ENCODE results near the gene ADAP1.
A peak's percentile ranks its signal among the peaks of the same experiment; 100 is the strongest.

Gene ADAP1

DNA sequence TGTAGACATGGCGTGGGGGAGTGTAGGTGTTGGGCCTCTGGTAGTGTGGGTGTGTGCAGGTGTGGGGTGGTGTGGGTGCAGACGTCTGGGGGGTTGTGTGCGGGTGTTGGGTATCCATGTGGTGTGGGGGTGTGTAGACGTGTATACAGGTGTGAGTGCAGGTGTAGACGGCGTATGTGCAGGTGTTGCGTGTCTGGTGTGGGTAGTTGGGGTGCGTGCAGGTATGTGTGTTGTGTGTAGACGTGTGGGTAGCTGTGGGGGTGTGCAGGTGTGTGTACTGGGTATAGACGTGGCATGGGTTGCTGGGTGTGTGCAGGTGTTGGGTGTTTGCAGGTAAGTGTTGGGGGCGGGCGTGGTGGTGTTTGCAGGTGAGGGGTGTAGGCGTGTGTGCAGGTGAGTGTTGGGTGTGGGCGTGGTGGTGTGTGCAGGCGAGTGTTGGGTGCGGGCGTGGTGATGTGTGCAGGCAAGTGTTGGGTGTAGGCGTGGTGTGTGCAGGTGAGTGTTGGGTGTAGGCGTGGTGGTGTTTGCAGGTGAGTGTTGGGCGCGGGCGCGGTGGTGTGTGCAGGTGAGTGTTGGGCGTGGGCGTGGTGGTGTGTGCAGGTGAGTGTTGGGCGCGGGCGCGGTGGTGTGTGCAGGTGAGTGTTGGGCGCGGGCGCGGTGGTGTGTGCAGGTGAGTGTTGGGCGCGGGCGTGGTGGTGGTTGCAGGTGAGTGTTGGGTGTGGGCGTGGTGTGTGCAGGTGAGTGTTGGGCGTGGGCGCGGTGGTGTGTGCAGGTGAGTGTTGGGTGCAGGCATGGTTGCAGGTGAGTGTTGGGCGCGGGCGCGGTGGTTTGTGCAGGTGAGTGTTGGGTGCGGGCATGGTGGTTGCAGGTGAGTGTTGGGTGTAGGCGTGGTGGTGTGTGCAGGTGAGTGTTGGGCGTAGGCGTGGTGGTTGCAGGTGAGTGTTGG lies 61.6 kb downstream of the ADAP1 start:
- peaks cover 77% of the 10 kb centered on the region for H3K36me3 ChIP-seq (ENCODE audit: control insufficient read depth, insufficient read depth, low read length)
- no peaks in the 10 kb centered on the region for H3K9me3 ChIP-seq (ENCODE audit: control insufficient read depth, insufficient read depth, low read length)
- no peaks in the 10 kb centered on the region for H3K27me3 ChIP-seq (ENCODE audit: control insufficient read depth, insufficient read depth, low read length)
- no peak overlapping the region for H3K27ac ChIP-seq (ENCODE audit: low read depth, low read length)
- no peak overlapping the region for H3K4me3 ChIP-seq (ENCODE audit: low read depth, low read length)
- no peak overlapping the region for H3K9ac ChIP-seq (ENCODE audit: low read depth, low read length)
- H3K4me1 ChIP-seq (ENCODE audit: control insufficient read depth, insufficient read depth, low read length): peaks cover 7% of the 10 kb centered on the region; the same call in 1 of the 2 replicates

DNA sequence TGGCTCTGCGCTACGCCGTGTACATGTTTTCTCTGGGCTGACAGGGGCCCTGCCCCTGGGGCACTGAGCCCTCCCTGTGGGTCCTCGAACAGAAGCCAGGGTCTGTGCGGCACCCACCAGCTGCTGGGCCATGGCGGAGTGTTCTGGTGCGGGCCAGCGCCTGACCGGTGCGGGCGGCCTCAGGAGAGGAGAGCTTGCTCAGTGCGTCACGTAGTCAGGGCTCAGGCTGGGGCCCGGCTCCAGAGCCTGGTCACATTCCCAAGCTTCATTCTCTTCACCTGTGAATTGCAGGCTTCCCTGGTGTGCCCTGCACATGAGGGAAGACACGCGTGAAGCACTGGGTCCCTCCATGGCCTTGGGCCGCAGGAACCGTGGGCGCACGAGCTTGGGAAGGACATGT lies 62.7 kb downstream of the ADAP1 start:
- Histone ChIP-seq H3K27me3 (ENCODE audit: control insufficient read depth, insufficient read depth, low read length) (no peaks in the 10 kb centered on the region), H3K36me3 (ENCODE audit: control insufficient read depth, insufficient read depth, low read length) (peaks cover 84% of the 10 kb centered on the region), H3K4me3 (ENCODE audit: low read depth, low read length) (no peak overlapping the region), H3K4me1 (ENCODE audit: control insufficient read depth, insufficient read depth, low read length) (peaks cover 7% of the 10 kb centered on the region; the same call in 1 of the 2 replicates), H3K9me3 (ENCODE audit: control insufficient read depth, insufficient read depth, low read length) (no peaks in the 10 kb centered on the region), H3K9ac (ENCODE audit: low read depth, low read length) (no peak overlapping the region), H3K27ac (ENCODE audit: low read depth, low read length) (no peak overlapping the region)

DNA sequence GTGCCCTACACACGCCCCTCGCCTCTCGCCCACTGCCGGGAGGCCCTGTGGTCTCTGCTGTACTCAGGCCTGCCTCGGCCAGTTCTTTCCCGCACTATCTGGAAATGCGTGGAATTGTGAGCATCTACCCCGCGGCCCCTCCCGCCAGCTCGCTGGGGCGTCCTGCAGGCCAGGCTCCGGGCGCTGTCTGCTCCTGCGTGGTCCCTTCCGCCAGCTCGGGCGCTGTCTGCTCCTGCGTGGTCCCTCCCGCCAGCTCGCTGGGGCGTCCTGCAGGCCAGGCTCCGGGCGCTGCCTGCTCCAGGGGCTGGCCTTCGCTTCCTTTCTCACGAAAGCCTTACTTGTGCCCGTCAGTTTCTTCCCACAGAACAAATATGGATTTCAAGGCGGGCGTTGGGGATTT lies 63.2 kb downstream of the ADAP1 start:
- H3K4me1 ChIP-seq (ENCODE audit: control insufficient read depth, insufficient read depth, low read length): peaks cover 7% of the 10 kb centered on the region; the same call in 1 of the 2 replicates

DNA sequence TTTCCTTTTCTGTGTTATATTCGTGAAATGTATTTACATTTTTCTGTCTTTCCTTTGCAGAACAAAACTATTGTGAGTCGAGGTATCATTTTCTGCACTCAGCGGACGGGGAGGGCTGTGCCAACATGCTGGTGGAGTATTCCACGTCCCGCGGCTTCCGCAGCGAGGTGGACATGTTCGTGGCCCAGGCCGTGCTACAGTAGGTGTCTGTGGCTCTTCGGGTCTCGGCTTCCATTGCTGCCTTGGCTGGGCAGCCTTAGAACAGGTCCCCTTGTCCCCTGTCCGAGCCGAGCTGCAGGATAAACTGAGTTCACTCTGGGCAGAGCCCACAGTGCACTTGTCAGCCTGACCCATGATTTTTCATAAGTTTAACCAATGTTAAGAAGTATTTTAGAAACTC lies 63.6 kb downstream of the ADAP1 start:
- Histone ChIP-seq H3K27ac (ENCODE audit: low read depth, low read length) (no peak overlapping the region), H3K36me3 (ENCODE audit: control insufficient read depth, insufficient read depth, low read length) (peaks cover 85% of the 10 kb centered on the region), H3K27me3 (ENCODE audit: control insufficient read depth, insufficient read depth, low read length) (no peaks in the 10 kb centered on the region)

More for the DNA sequence above, 63.2 kb downstream of the ADAP1 start:
- Histone ChIP-seq H3K9me3 (ENCODE audit: control insufficient read depth, insufficient read depth, low read length) (no peaks in the 10 kb centered on the region), H3K27ac (ENCODE audit: low read depth, low read length) (no peak overlapping the region), H3K4me3 (ENCODE audit: low read depth, low read length) (no peak overlapping the region), H3K9ac (ENCODE audit: low read depth, low read length) (no peak overlapping the region), H3K27me3 (ENCODE audit: control insufficient read depth, insufficient read depth, low read length) (no peaks in the 10 kb centered on the region), H3K36me3 (ENCODE audit: control insufficient read depth, insufficient read depth, low read length) (peaks cover 85% of the 10 kb centered on the region)

DNA sequence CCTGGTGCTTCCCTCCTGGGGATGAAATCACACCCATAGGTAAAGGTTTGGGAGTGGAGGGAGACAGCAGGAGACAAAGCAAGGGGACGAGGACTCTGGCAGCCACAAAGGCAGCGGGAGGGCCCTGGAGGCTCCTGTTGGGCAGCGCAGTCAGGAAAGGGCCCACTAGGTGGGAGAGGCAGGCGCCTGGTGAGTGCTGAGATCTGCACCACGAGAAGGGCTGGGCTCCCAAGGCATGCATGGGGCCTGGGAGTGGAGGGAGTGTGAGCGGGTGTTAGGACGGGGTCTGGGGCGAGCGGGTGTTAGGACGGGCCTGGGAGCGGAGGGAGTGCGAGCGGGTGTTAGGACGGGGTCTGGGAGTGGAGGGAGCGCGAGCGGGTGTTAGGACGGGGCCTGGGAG lies 65.1 kb downstream of the ADAP1 start:
- no peaks in the 10 kb centered on the region for H3K9me3 ChIP-seq (ENCODE audit: control insufficient read depth, insufficient read depth, low read length)
- no peaks in the 10 kb centered on the region for H3K27me3 ChIP-seq (ENCODE audit: control insufficient read depth, insufficient read depth, low read length)
- H3K4me1 ChIP-seq (ENCODE audit: control insufficient read depth, insufficient read depth, low read length): peaks cover 7% of the 10 kb centered on the region; the same call in 1 of the 2 replicates
- H3K4me3 ChIP-seq (ENCODE audit: low read depth, low read length): peak overlapping the region; percentile 40; the same call in 1 of the 2 replicates
- H3K36me3 ChIP-seq (ENCODE audit: control insufficient read depth, insufficient read depth, low read length): peaks cover 71% of the 10 kb centered on the region
- no peak overlapping the region for H3K27ac ChIP-seq (ENCODE audit: low read depth, low read length)
- H3K9ac ChIP-seq (ENCODE audit: low read depth, low read length): no peak overlapping the region

More for the DNA sequence above, 63.6 kb downstream of the ADAP1 start:
- peaks cover 7% of the 10 kb centered on the region; the same call in 1 of the 2 replicates for H3K4me1 ChIP-seq (ENCODE audit: control insufficient read depth, insufficient read depth, low read length)
- no peak overlapping the region for H3K9ac ChIP-seq (ENCODE audit: low read depth, low read length)
- H3K4me3 ChIP-seq (ENCODE audit: low read depth, low read length): no peak overlapping the region
- no peaks in the 10 kb centered on the region for H3K9me3 ChIP-seq (ENCODE audit: control insufficient read depth, insufficient read depth, low read length)

DNA sequence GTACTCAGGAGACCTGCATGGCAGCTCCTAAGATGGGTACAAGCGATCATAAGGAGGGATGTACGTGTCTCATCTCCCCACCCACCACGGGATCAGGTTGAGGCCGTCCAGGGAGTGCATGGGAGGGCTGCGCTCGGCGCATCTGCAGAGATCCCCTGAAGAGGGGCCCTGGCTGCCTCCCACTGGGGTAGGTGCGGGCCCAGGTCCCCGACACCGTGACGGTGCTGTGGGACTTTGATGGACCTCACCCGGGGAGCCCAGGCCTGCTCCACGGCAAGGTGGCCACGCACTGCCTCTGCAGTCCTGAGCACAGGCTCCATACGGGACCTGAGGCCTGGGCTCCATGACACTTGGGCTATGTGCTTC lies 65.5 kb downstream of the ADAP1 start:
- Histone ChIP-seq H3K4me1 (ENCODE audit: control insufficient read depth, insufficient read depth, low read length) (peaks cover 7% of the 10 kb centered on the region; the same call in 1 of the 2 replicates), H3K9me3 (ENCODE audit: control insufficient read depth, insufficient read depth, low read length) (no peaks in the 10 kb centered on the region), H3K4me3 (ENCODE audit: low read depth, low read length) (peak overlapping the region; percentile 40; the same call in 1 of the 2 replicates), H3K9ac (ENCODE audit: low read depth, low read length) (no peak overlapping the region), H3K27ac (ENCODE audit: low read depth, low read length) (no peak overlapping the region), H3K36me3 (ENCODE audit: control insufficient read depth, insufficient read depth, low read length) (peaks cover 67% of the 10 kb centered on the region), H3K27me3 (ENCODE audit: control insufficient read depth, insufficient read depth, low read length) (no peaks in the 10 kb centered on the region)

DNA sequence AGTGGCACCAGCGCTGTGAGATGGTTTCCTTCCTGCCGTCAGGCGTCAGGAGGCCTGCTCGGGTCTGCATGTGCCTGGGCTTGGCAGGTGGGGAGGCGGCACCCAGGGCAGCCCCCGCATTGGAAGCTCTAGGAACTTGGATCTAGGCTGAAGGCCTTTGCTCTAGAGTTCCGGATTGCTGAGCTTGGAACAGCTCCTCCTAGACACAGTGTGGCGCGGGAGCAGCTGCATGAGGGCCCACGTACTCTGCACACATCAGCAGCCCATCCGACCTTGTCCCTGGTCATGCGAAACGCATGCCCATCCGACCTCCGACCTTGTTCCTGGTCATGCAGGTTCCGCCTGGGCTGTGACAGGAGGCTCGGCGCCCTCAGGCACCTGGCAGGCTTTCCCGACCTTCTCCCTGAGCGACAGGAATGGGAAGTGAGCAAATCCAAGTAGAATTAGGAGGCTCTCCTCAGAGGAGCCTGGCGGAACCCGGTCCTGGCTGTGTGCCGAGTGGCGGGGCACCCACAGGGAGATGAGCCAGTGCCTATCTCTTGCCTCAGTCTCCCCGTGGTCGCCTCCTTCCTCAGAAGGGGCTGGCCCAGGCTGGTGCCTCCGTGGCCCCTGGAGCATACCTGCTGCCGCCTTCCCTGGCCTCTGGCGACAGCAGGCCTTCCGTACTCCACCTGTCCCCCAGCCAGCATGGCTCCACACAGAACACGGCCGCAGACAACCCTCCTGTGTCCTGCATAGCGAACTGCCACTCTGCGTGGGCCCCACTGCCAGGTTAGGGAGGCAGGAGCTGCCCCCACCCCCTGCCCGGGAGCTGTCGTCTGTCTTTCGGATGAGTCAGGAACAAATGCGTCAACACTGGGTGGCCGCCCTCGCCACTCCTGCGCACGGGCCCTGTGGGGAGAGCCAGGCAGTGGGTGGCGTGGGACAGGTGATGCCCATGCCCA lies 66.1 kb downstream of the ADAP1 start:
- H3K9ac ChIP-seq (ENCODE audit: low read depth, low read length): no peak overlapping the region
- peaks cover 61% of the 10 kb centered on the region for H3K36me3 ChIP-seq (ENCODE audit: control insufficient read depth, insufficient read depth, low read length)
- no peaks in the 10 kb centered on the region for H3K27me3 ChIP-seq (ENCODE audit: control insufficient read depth, insufficient read depth, low read length)
- no peak overlapping the region for H3K27ac ChIP-seq (ENCODE audit: low read depth, low read length)
- no peaks in the 10 kb centered on the region for H3K9me3 ChIP-seq (ENCODE audit: control insufficient read depth, insufficient read depth, low read length)
- peaks cover 7% of the 10 kb centered on the region; the same call in 1 of the 2 replicates for H3K4me1 ChIP-seq (ENCODE audit: control insufficient read depth, insufficient read depth, low read length)
- no peak overlapping the region for H3K4me3 ChIP-seq (ENCODE audit: low read depth, low read length)

DNA sequence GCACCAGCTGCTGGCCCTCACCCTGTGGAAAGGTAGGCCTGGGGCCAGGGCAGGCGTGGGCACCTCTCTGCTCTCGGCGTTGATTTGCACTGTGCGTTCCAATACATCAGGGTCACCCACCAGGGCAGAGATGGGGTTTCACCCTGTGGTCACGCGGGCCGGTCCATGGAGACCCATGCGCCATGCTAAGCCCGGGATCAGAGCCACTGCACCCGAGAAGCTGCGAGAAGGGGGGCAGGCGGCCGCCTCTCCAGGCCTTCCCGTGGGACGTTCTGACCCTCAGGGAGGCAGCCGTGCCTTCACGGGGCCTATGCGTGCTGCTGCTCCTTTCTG lies 67.0 kb downstream of the ADAP1 start:
- no peaks in the 10 kb centered on the region for H3K27me3 ChIP-seq (ENCODE audit: control insufficient read depth, insufficient read depth, low read length)
- no peaks in the 10 kb centered on the region for H3K9me3 ChIP-seq (ENCODE audit: control insufficient read depth, insufficient read depth, low read length)
- no peak overlapping the region for H3K9ac ChIP-seq (ENCODE audit: low read depth, low read length)
- H3K27ac ChIP-seq (ENCODE audit: low read depth, low read length): no peak overlapping the region
- H3K4me3 ChIP-seq (ENCODE audit: low read depth, low read length): no peak overlapping the region
- H3K4me1 ChIP-seq (ENCODE audit: control insufficient read depth, insufficient read depth, low read length): peaks cover 7% of the 10 kb centered on the region; the same call in 1 of the 2 replicates
- H3K36me3 ChIP-seq (ENCODE audit: control insufficient read depth, insufficient read depth, low read length): peaks cover 58% of the 10 kb centered on the region

DNA sequence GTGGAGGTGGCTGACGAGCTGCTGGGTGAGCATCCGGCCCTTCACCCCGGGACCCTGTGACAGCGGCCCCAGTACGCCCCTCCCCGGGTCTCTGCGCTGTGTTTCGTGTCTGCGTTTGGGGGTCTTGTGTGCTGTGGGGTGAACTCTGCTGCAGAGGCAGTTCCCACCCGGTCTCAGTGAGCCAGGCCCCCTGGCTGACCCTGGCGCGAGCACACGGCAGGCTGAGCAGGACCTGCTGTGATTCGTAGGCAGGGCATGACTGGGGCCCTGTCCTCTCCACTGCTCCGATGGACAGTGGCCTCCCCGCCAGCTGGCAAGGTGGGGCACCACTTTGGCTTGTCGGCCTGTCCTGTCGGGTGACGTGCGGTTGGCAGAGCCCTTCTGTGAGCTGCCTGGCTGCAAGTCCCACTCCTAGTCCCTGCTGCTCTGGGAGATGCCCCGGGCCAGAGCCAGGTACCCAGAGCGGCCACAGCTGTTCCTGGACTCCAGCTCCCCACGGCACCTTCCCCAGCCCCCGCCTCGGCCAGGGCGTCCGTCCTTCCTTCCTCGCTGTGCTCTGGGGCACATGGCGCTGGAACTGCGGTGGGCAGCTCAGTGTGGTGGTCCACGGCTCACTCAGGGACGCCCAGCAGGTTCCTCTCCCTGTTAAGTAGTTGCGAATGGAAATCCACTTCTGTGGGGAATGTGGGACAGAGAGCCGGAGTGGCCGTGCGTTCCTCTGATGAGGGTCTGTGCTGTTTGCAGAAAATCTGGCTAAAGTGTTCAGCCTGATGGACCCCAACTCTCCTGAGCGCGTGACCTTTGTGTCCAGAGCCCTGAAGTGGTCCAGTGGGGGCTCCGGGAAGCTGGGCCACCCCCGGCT lies 67.6 kb downstream of the ADAP1 start:
- Histone ChIP-seq H3K9ac (ENCODE audit: low read depth, low read length) (no peak overlapping the region), H3K27me3 (ENCODE audit: control insufficient read depth, insufficient read depth, low read length) (no peaks in the 10 kb centered on the region), H3K36me3 (ENCODE audit: control insufficient read depth, insufficient read depth, low read length) (peaks cover 52% of the 10 kb centered on the region), H3K4me1 (ENCODE audit: control insufficient read depth, insufficient read depth, low read length) (peaks cover 7% of the 10 kb centered on the region; the same call in 1 of the 2 replicates), H3K27ac (ENCODE audit: low read depth, low read length) (no peak overlapping the region), H3K9me3 (ENCODE audit: control insufficient read depth, insufficient read depth, low read length) (no peaks in the 10 kb centered on the region), H3K4me3 (ENCODE audit: low read depth, low read length) (no peak overlapping the region)
